HL-60/S4 (cell line): ENCODE results near the gene PARK7.

Experiments
- in situ Hi-C: fragments of 300-500 bp; cut with MboI; formaldehyde crosslinking; loops from 2 replicates; pipeline ENCODE4 v1.14.3; 2022; ENCODE audit warnings: low sequenced_read_pairs

Gene PARK7

GRCh38 chr1:7980984-7981383 is 19.5 kb downstream of the PARK7 start:
- in situ Hi-C loops: no loop called here

- in situ Hi-C loops: no loop called here
Measured at GRCh38 chr1:7983086-7983778, 21.7 kb downstream of the PARK7 start.

GRCh38 chr1:7984811-7985210 is 23.3 kb downstream of the PARK7 start:
- in situ Hi-C loops: no loop called here

- in situ Hi-C loops: no loop called here
Measured at GRCh38 chr1:7985851-7986612, 24.5 kb downstream of the PARK7 start.

- in situ Hi-C loops: no loop called here
Measured at GRCh38 chr1:7987528-7987927, 26.0 kb downstream of the PARK7 start.

GRCh38 chr1:7988576-7988975 is 27.1 kb downstream of the PARK7 start:
- in situ Hi-C loops: no loop called here

GRCh38 chr1:7989762-7990428 is 28.4 kb downstream of the PARK7 start:
- in situ Hi-C loops: no loop called here

- in situ Hi-C loops: no loop called here
Measured at GRCh38 chr1:7991504-7992440, 30.3 kb downstream of the PARK7 start.

- in situ Hi-C loops: no loop called here
Measured at GRCh38 chr1:7992885-7993284, 31.4 kb downstream of the PARK7 start.

GRCh38 chr1:7993593-7994479 is 32.3 kb downstream of the PARK7 start:
- in situ Hi-C loops: no loop called here

- in situ Hi-C loops: no loop called here
Measured at GRCh38 chr1:7994827-7995226, 33.3 kb downstream of the PARK7 start.

GRCh38 chr1:7995437-7995836 is 33.9 kb downstream of the PARK7 start:
- in situ Hi-C loops: no loop called here

- in situ Hi-C loops: no loop called here
Measured at GRCh38 chr1:8002329-8002910, 40.9 kb downstream of the PARK7 start.

GRCh38 chr1:8002921-8003320 is 41.4 kb downstream of the PARK7 start:
- in situ Hi-C loops: no loop called here

GRCh38 chr1:8003438-8004112 is 42.1 kb downstream of the PARK7 start:
- in situ Hi-C loops: no loop called here

- in situ Hi-C loops: no loop called here
Measured at GRCh38 chr1:8004113-8004802, 42.7 kb downstream of the PARK7 start.

GRCh38 chr1:8004803-8005573 is 43.5 kb downstream of the PARK7 start:
- in situ Hi-C loops: no loop called here
